ENCODE data around the gene SLC16A3. TPM values are rescaled to one million over a fixed set of nuclear protein-coding genes. Genes with fewer than 3 reads are reported as not detected.
A peak's percentile ranks its signal among the peaks of the same experiment; 100 is the strongest.

The SLC16A3 gene
- total and polyA plus RNA-seq, 9 of the 15 experiments (the other 6 are each of a cell fraction or from before 2014, with no cell fraction given) = 0.11 to 5.4 (median 1.2) TPM; not detected in 2

- TF ChIP-seq CEBPB (tag; IDR thresholded peaks at IDR 0.05) (peak; percentile 87), ARID1B (IDR thresholded peaks at IDR 0.05) (0 out of 2 replicates have a peak, but pooled peaks have one; percentile 32), ZKSCAN1 (IDR thresholded peaks at IDR 0.05; ENCODE audit: low read depth, low read length) (no peak), U2AF1 (optimal IDR thresholded peaks at IDR 0.05; ENCODE audit: low read depth, low read length) (no peak), ZNF592 (IDR thresholded peaks at IDR 0.05) (peak; percentile 86), ZNF76 (CRISPR knock-in tag; IDR thresholded peaks at IDR 0.05; ENCODE audit: borderline replicate concordance) (no peak), TAF15 (IDR thresholded peaks at IDR 0.05; ENCODE audit: low read depth, low read length) (no peak), HLTF (IDR thresholded peaks at IDR 0.05) (no peak), SUPT5H (IDR thresholded peaks at IDR 0.05) (0 out of 2 replicates have a peak, but pooled peaks have one; percentile 26), ZNF124 (CRISPR knock-in tag; IDR thresholded peaks at IDR 0.05) (no peak), HMG20A (CRISPR knock-in tag; conservative IDR thresholded peaks at IDR 0.05) (no peak), KAT8 (IDR thresholded peaks at IDR 0.05; ENCODE audit: low read depth) (no peak), ZNF511 (CRISPR knock-in tag; IDR thresholded peaks at IDR 0.05) (no peak), ZKSCAN3 (CRISPR knock-in tag; IDR thresholded peaks at IDR 0.05) (no peak), CBX3 (IDR thresholded peaks at IDR 0.05; ENCODE audit: borderline replicate concordance in 1 of 2, low read length in 2 of 2) (no peak)
- TF ChIP-seq, protein P1, sequence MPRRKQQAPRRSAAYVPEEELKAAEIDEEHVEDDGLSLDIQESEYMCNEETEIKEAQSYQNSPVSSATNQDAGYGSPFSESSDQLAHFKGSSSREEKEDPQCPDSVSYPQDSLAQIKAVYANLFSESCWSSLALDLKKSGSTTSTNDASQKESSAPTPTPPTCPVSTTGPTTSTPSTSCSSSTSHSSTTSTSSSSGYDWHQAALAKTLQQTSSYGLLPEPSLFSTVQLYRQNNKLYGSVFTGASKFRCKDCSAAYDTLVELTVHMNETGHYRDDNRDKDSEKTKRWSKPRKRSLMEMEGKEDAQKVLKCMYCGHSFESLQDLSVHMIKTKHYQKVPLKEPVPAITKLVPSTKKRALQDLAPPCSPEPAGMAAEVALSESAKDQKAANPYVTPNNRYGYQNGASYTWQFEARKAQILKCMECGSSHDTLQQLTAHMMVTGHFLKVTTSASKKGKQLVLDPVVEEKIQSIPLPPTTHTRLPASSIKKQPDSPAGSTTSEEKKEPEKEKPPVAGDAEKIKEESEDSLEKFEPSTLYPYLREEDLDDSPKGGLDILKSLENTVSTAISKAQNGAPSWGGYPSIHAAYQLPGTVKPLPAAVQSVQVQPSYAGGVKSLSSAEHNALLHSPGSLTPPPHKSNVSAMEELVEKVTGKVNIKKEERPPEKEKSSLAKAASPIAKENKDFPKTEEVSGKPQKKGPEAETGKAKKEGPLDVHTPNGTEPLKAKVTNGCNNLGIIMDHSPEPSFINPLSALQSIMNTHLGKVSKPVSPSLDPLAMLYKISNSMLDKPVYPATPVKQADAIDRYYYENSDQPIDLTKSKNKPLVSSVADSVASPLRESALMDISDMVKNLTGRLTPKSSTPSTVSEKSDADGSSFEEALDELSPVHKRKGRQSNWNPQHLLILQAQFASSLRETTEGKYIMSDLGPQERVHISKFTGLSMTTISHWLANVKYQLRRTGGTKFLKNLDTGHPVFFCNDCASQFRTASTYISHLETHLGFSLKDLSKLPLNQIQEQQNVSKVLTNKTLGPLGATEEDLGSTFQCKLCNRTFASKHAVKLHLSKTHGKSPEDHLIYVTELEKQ (CRISPR knock-in tag; IDR thresholded peaks at IDR 0.05) = no peak
- TF ChIP-seq, protein P2, sequence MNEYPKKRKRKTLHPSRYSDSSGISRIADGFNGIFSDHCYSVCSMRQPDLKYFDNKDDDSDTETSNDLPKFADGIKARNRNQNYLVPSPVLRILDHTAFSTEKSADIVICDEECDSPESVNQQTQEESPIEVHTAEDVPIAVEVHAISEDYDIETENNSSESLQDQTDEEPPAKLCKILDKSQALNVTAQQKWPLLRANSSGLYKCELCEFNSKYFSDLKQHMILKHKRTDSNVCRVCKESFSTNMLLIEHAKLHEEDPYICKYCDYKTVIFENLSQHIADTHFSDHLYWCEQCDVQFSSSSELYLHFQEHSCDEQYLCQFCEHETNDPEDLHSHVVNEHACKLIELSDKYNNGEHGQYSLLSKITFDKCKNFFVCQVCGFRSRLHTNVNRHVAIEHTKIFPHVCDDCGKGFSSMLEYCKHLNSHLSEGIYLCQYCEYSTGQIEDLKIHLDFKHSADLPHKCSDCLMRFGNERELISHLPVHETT (CRISPR knock-in tag; conservative IDR thresholded peaks at IDR 0.05 in 1 of 2, IDR thresholded peaks at IDR 0.05 in 1 of 2) = no peak
Measured at GRCh38 chr17:82236142-82236971, 7.5 kb downstream of the SLC16A3 start (continued).
